Lower leg skin (tissue), 3 donors: ENCODE data around the gene NUP214.

ENCODE experiments used
- POLR2A ChIP-seq, 2 donors: fragments of 450-650 bp; IDR thresholded peaks; one replicate each; pipeline ENCODE4 v1.6.1; 2016 to 2017; ENCODE audit warnings: antibody characterized with exemption in 2 of 2, mild to moderate bottlenecking in 1 of 2, moderate library complexity in 1 of 2
- TF ChIP-seq, protein P1 (sequence below), 3 donors: fragments of 450-650 bp; IDR thresholded peaks; one replicate each; pipeline ENCODE4 v1.5.1; 2016; ENCODE audit warnings: antibody characterized with exemption in 3 of 3, mild to moderate bottlenecking in 3 of 3, moderate library complexity in 2 of 3

DNA sequence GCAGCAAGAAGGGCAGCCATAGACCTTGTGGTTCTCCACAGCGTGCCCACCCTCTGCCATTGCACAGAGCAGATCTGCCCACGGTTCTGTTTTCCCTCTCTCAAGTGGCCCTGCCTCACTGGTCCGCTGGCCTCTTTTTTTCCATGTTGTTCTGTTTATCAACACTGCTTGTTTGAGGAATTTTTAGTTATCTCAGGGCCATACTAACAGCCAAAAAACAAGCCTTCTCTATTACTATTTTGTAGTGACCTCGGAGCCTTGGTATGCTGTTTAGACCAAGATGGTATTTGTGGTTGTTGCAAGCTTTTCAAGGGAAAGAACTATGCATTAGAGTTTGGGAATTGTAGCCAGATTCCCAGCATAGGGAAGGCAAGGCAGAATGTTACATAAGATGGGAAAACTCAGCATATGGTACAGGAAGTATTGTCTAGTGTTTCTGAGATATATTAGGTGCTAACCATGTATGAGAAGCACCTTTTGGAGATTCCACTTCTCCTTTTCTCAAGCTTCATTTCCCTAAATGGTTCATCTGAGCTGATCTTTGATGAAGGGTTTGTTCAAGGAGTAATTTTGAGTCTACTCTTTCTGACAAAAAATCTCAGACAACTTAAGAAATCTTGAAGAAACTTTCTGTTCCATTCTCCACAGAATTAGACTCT, 54.3 kb downstream of the NUP214 start:
- TF ChIP-seq, protein P1, sequence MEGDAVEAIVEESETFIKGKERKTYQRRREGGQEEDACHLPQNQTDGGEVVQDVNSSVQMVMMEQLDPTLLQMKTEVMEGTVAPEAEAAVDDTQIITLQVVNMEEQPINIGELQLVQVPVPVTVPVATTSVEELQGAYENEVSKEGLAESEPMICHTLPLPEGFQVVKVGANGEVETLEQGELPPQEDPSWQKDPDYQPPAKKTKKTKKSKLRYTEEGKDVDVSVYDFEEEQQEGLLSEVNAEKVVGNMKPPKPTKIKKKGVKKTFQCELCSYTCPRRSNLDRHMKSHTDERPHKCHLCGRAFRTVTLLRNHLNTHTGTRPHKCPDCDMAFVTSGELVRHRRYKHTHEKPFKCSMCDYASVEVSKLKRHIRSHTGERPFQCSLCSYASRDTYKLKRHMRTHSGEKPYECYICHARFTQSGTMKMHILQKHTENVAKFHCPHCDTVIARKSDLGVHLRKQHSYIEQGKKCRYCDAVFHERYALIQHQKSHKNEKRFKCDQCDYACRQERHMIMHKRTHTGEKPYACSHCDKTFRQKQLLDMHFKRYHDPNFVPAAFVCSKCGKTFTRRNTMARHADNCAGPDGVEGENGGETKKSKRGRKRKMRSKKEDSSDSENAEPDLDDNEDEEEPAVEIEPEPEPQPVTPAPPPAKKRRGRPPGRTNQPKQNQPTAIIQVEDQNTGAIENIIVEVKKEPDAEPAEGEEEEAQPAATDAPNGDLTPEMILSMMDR (IDR thresholded peaks at IDR 0.05) = no peak
- TF ChIP-seq POLR2A (IDR thresholded peaks at IDR 0.05) = no peak
